IMR-90 (cell line): Measurements from ENCODE around the gene SEL1L3. TPM values are rescaled to one million over a fixed set of nuclear protein-coding genes. Genes with fewer than 3 reads are reported as not detected.

Experiments
- ATAC-seq: fragments of 200-7000 bp; cut with Tn5 transposase; 2 replicates; pipeline ENCODE4 v1.9.1; 2020; ENCODE audit warnings: low read depth, mild to moderate bottlenecking, moderate library complexity
- BruUV-seq: library from RNA; stranded (reverse); fragments of 400-500 nt; replicated peaks from 2 replicates; lab custom pipeline; 2021; lab: Mats Ljungman, UMichigan
- CTCF ChIA-PET: fragments of 300-600 bp; formaldehyde crosslinking; extraction: SDS; loops from one replicate; lab custom pipeline; 2021; ENCODE audit warnings: antibody characterized with exemption; lab: Yijun Ruan, JAX
- POLR2A ChIA-PET: fragments of 300-600 bp; sonication (Branson Sonifier 250); formaldehyde crosslinking; loops from one replicate; lab custom pipeline; 2022; ENCODE audit warnings: antibody characterized with exemption; ENCODE audit not compliant: unreplicated experiment; lab: Charles Lee
- DNase-seq: peaks from one replicate; pipeline ENCODE4 v3.0.0; 2013
- H2AFZ ChIP-seq: replicated peaks from 2 replicates; pipeline ENCODE3; 2013; ENCODE audit warnings: low read length, mild to moderate bottlenecking; ENCODE audit not compliant: poor library complexity
- H2AK5ac ChIP-seq: 2 replicates; pipeline ENCODE4 v1.6.1; 2013; ENCODE audit warnings: low read depth, low read length, inconsistent platforms
- H2AK9ac ChIP-seq: replicated peaks from 2 replicates; pipeline ENCODE3; 2013; ENCODE audit warnings: mild to moderate bottlenecking, low read depth, low read length, moderate library complexity; ENCODE audit not compliant: poor library complexity
- H2BK120ac ChIP-seq: 2 replicates; pipeline ENCODE4 v1.6.1; 2013; ENCODE audit warnings: low read depth, low read length, inconsistent platforms
- H2BK15ac ChIP-seq: 3 replicates; pipeline ENCODE4 v1.6.1; 2013; ENCODE audit warnings: low read depth, low read length, inconsistent platforms
- H2BK20ac ChIP-seq: 2 replicates; pipeline ENCODE4 v1.6.1; 2013; ENCODE audit warnings: low read depth, mild to moderate bottlenecking, inconsistent platforms, low read length, moderate library complexity
- H2BK5ac ChIP-seq: 2 replicates; pipeline ENCODE4 v1.6.1; 2013; ENCODE audit warnings: mild to moderate bottlenecking, low read depth, low read length, inconsistent platforms; ENCODE audit not compliant: poor library complexity, severe bottlenecking
- H3K14ac ChIP-seq: replicated peaks from 2 replicates; pipeline ENCODE4 v1.6.1; 2013; ENCODE audit warnings: low read depth, low read length, inconsistent platforms
- H3K18ac ChIP-seq: 2 replicates; pipeline ENCODE4 v1.6.1; 2013; ENCODE audit warnings: low read depth, low read length, control low read depth
- H3K23ac ChIP-seq: 2 replicates; pipeline ENCODE4 v1.6.1; 2013; ENCODE audit warnings: low read depth, low read length, inconsistent platforms
- H3K27ac ChIP-seq: 2 replicates; pipeline ENCODE4 v1.5.1; 2013; ENCODE audit warnings: mild to moderate bottlenecking, control low read depth, low read length; ENCODE audit not compliant: insufficient read depth
- H3K27me3 ChIP-seq: 2 replicates; pipeline ENCODE4 v1.6.1; 2013; ENCODE audit warnings: low read length; ENCODE audit not compliant: control insufficient read depth, insufficient read depth
- H3K36me3 ChIP-seq: 2 replicates; pipeline ENCODE4 v1.6.1; 2013; ENCODE audit warnings: low read length, mixed read lengths; ENCODE audit not compliant: control insufficient read depth, insufficient read depth
- H3K4ac ChIP-seq: 2 replicates; pipeline ENCODE4 v1.6.1; 2013; ENCODE audit warnings: low read depth, low read length, inconsistent platforms
- H3K4me1 ChIP-seq: 2 replicates; pipeline ENCODE4 v1.6.1; 2013; ENCODE audit warnings: low read length, mixed read lengths; ENCODE audit not compliant: control insufficient read depth, insufficient read depth
- H3K4me2 ChIP-seq: 2 replicates; pipeline ENCODE4 v1.6.1; 2013; ENCODE audit warnings: low read depth, mild to moderate bottlenecking, control low read depth, low read length, moderate library complexity
- H3K4me3 ChIP-seq: 2 replicates; pipeline ENCODE4 v1.5.1; 2013; ENCODE audit warnings: low read depth, mild to moderate bottlenecking, control low read depth, low read length, moderate library complexity; ENCODE audit not compliant: insufficient read depth
- H3K56ac ChIP-seq: 2 replicates; pipeline ENCODE4 v1.6.1; 2013; ENCODE audit warnings: low read length, inconsistent platforms; ENCODE audit not compliant: insufficient read depth; ENCODE audit errors: extremely low read depth
- H3K79me1 ChIP-seq, 2 experiments: 2 replicates each; pipeline ENCODE4 v1.6.1; 2013; ENCODE audit warnings: low read length in 2 of 2, inconsistent platforms in 1 of 2, low read depth in 1 of 2
- H3K9ac ChIP-seq: 2 replicates; pipeline ENCODE4 v1.6.1; 2013; ENCODE audit warnings: low read depth, low read length, control low read depth
- H3K9me1 ChIP-seq: 2 replicates; pipeline ENCODE4 v1.6.1; 2013; ENCODE audit warnings: low read length, inconsistent platforms; ENCODE audit not compliant: insufficient read depth
- H3K9me3 ChIP-seq: 2 replicates; pipeline ENCODE4 v1.6.1; 2013; ENCODE audit warnings: low read length; ENCODE audit not compliant: control insufficient read depth, insufficient read depth
- H4K20me1 ChIP-seq: 2 replicates; pipeline ENCODE4 v1.6.1; 2013; ENCODE audit warnings: low read length, inconsistent platforms; ENCODE audit not compliant: insufficient read depth
- H4K5ac ChIP-seq: 2 replicates; pipeline ENCODE4 v1.6.1; 2013; ENCODE audit warnings: mild to moderate bottlenecking, low read depth, low read length, control low read depth
- H4K8ac ChIP-seq, 2 experiments: 2 replicates each; pipeline ENCODE4 v1.6.1; 2013; ENCODE audit warnings: low read depth in 2 of 2, low read length in 2 of 2, control low read depth in 1 of 2, inconsistent platforms in 1 of 2
- H4K91ac ChIP-seq: 2 replicates; pipeline ENCODE4 v1.6.1; 2013; ENCODE audit warnings: low read depth, low read length, inconsistent platforms; ENCODE audit not compliant: insufficient read depth
- CEBPB ChIP-seq: IDR thresholded peaks from 2 replicates; pipeline ENCODE4 v1.6.1; 2012; ENCODE audit warnings: low read depth, low read length, improper control_type of control experiment
- CHD1 ChIP-seq: IDR thresholded peaks from 2 replicates; pipeline ENCODE4 v1.6.1; 2012; ENCODE audit warnings: low read depth, low read length, improper control_type of control experiment
- ELK1 ChIP-seq: fragments of 150-350 bp; IDR thresholded peaks from 2 replicates; pipeline ENCODE4 v1.6.1; 2016; ENCODE audit warnings: low read depth, mild to moderate bottlenecking, low read length, moderate library complexity, borderline replicate concordance
- FOS ChIP-seq: fragments of 150-350 bp; IDR thresholded peaks from 2 replicates; pipeline ENCODE4 v1.6.1; 2016; ENCODE audit warnings: low read depth, low read length
- MAFK ChIP-seq: IDR thresholded peaks from 2 replicates; pipeline ENCODE4 v1.6.1; 2012; ENCODE audit warnings: low read depth, low read length, improper control_type of control experiment
- MAZ ChIP-seq: IDR thresholded peaks from 2 replicates; pipeline ENCODE4 v1.6.1; 2012; ENCODE audit warnings: low read depth, mild to moderate bottlenecking, low read length, improper control_type of control experiment, moderate library complexity, borderline replicate concordance
- MXI1 ChIP-seq: IDR thresholded peaks from 2 replicates; pipeline ENCODE4 v1.6.1; 2012; ENCODE audit warnings: low read depth, mild to moderate bottlenecking, low read length, moderate library complexity, borderline replicate concordance
- RAD21 ChIP-seq: IDR thresholded peaks from 2 replicates; pipeline ENCODE4 v1.6.1; 2012; ENCODE audit warnings: low read length, improper control_type of control experiment
- WGBS, 2 experiments: methylation state at CpG; one replicate each; pipeline versions ENCODE4 v1.1.5 to v1.1.7; 2013; ENCODE audit warnings: missing lambda C conversion rate in 2 of 2; ENCODE audit not compliant: insufficient read length in 1 of 2; ENCODE audit errors: extremely low coverage in 2 of 2; 5-methylcytosine and 5-hydroxymethylcytosine counted together
- dilution Hi-C: fragments of 300-500 bp; cut with HindIII; formaldehyde crosslinking; loops from one replicate; pipeline ENCODE4 v1.14.3; 2018; ENCODE audit warnings: low sequenced_read_pairs; ENCODE audit not compliant: unreplicated experiment
- in situ Hi-C: fragments of 300-500 bp; cut with MboI; formaldehyde crosslinking; loops from 3 replicates; pipeline ENCODE4 v1.14.3; 2019; ENCODE audit warnings: low sequenced_read_pairs, inconsistent platforms, mixed read lengths
- intact Hi-C: fragments of 100-400 bp; cut with micrococcal nuclease; formaldehyde crosslinking; loops from 2 replicates; pipeline ENCODE4 v1.10.0; 2022
- polyA plus RNA-seq, 3 experiments: library from polyadenylated mRNA; depleted of rRNA; stranded (reverse); fragments of >200 nt; gene quantifications; 2 replicates each; pipeline ENCODE4 v1.2.3, GENCODE V29; 2012; ENCODE audit warnings: low replicate concordance in 1 of 3
- total RNA-seq: library from RNA; depleted of rRNA; stranded (reverse); fragments of >200 nt; gene quantifications from 2 replicates; pipeline ENCODE4 v1.2.3, GENCODE V29; 2012

The SEL1L3 gene
- total and polyA plus RNA-seq, 2 of the 4 experiments (the other 2 are of a cell fraction), result 16.4 to 43.7 TPM

GRCh38 chr4:25860586-25861279 is 2.1 kb downstream of the SEL1L3 start:
- Histone ChIP-seq H4K8ac (peak overlapping the region in 1 of 2 experiments; percentile 43; a peak in 2 of 4 replicates), H3K4me3 (no peak overlapping the region), H4K5ac (no peak overlapping the region), H3K4me2 (no peak overlapping the region), H2BK20ac (peak overlapping the region; percentile 75), H3K27ac (no peak overlapping the region), H3K23ac (no peak overlapping the region), H2AK9ac (no peak overlapping the region), H3K4ac (peak overlapping the region; percentile 63), H2BK5ac (no peak overlapping the region), H2AK5ac (peak overlapping the region; percentile 23; the same call in 1 of the 2 replicates), H3K4me1 (peaks cover 9% of the 10 kb centered on the region), H3K18ac (peak overlapping the region; percentile 27; the same call in 1 of the 2 replicates), H3K56ac (0 out of 2 replicates have a peak overlapping the region, but pooled peaks have one; percentile 18), H2BK120ac (peak overlapping the region; percentile 51; the same call in 1 of the 2 replicates), H2AFZ (no peak overlapping the region), H3K9me3 (no peaks in the 10 kb centered on the region), H3K9me1 (peaks cover 14% of the 10 kb centered on the region; the same call in 1 of the 2 replicates), H4K20me1 (no peaks in the 10 kb centered on the region), H4K91ac (peak overlapping the region; percentile 71), H3K36me3 (no peaks in the 10 kb centered on the region), H3K79me1 (peaks cover 20 to 31% of the 10 kb centered on the region in 2 experiments), H2BK15ac (0 out of 3 replicates have a peak overlapping the region, but pooled peaks have one; percentile 57), H3K14ac (no peak overlapping the region), H3K27me3 (no peaks in the 10 kb centered on the region), H3K9ac (no peak overlapping the region)
- TF ChIP-seq RAD21, result no peak
- TF ChIP-seq ELK1, result no peak
- TF ChIP-seq CEBPB, result no peak
- no peak for TF ChIP-seq MAZ
- TF ChIP-seq MAFK, result no peak
- no peak for TF ChIP-seq FOS
- no peak for TF ChIP-seq MXI1
- no peak for TF ChIP-seq CHD1
- in situ Hi-C loops (no loop called here), intact Hi-C loops (loop anchor here (5.0 kb wide), 2 partner anchors 52 to 418 kb away; partner anchors contain the start of gene SMIM20), dilution Hi-C loops (no loop called here)
- WGBS, 2 experiments, result 67% methylated on average over 1 of the region's 7 CpGs; no CpG with 5 or more reads in 1 of the 2 experiments
- CTCF ChIA-PET, result interaction anchor here (0.6 kb wide), 1 partner anchor 421 kb away, joined by 3 read pairs; no protein-coding TSS in a partner anchor
- DNase-seq (peak; percentile 42), ATAC-seq (no peak)
- POLR2A ChIA-PET, result no interaction called here
- BruUV-seq, result no TSS peak
